Stimulated activated CD4-positive, alpha-beta T cell treated with anti-CD3 and anti-CD28 coated beads, Interleukin-1b, Interleukin-23, amount 100 ng/mL, for 1 hour (primary cell): ENCODE data around the gene ETV6.

ENCODE experiments used
- DNase-seq, 2 donors: peaks; one replicate each; pipeline ENCODE4 v3.0.0-alpha.2; 2020; ENCODE audit warnings: low read depth in 2 of 2

ETV6 gene

DNA sequence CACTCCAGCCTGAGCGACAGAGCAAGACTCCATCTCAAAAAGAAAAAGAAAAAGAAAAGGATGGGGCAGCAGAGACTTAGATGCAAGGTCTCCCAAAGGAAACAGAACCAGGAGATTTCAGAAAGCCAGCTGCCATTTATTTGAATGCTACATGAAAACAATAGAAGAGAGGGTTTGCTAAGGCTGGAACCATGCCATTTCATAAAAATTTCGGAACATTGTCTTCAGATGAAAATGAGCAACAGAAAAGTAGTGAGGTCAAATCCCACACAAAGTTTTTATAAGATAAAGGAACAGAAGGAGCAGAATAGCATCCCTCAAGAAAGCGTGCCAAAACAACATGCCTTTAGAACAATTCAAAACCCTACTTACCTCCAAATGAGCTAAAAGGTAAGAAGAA is 175.3 kb downstream of the ETV6 start:
- DNase-seq: no peak

DNA sequence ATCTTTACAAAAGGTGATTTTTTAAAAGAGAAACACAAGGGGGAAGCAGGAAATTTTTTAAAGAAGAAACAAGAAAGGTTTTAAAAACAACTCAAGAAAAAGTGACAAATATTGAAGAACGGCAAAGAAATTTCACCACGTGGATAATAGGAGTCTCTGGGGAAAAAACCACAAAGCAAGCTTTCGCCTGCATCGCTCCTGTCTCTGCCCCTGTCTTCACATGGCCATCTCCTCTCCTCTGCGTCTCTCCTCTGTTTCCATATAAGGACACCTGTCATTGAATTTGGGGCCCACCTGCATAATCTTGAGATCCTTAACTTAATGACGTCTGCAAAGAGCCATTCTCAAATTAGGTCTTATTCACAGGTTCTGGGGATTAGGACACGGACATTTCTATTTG is 175.8 kb downstream of the ETV6 start:
- no peak for DNase-seq

GRCh38 chr12:11826574-11826973 is 177.1 kb downstream of the ETV6 start:
- DNase-seq: no peak

GRCh38 chr12:11827091-11828061 is 177.9 kb downstream of the ETV6 start:
- DNase-seq: no peak

GRCh38 chr12:11829764-11830194 is 180.3 kb downstream of the ETV6 start:
- DNase-seq: no peak

GRCh38 chr12:11830307-11830801 is 180.9 kb downstream of the ETV6 start:
- no peak for DNase-seq

DNA sequence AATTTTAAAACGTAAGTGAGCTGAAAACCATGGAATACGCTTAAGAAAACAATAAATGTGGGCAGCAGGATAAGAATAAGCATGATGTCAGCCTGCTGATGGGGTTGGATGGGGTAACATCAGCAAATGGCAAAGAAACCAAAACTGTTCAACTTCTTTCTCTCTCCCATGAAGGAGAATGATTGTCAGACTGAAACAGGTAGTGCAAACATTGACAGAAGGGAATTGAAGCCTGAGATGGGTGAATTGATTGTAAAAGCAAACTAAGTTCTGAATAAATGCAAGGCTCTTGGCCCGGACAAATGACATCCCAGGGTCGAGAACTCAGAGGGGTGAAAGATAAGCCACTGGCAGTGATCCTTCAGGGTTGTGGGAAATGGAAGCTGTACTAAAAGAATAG is 182.6 kb downstream of the ETV6 start:
- no peak for DNase-seq

- no peak for DNase-seq
Measured at GRCh38 chr12:11833174-11833895, 183.9 kb downstream of the ETV6 start.

DNA sequence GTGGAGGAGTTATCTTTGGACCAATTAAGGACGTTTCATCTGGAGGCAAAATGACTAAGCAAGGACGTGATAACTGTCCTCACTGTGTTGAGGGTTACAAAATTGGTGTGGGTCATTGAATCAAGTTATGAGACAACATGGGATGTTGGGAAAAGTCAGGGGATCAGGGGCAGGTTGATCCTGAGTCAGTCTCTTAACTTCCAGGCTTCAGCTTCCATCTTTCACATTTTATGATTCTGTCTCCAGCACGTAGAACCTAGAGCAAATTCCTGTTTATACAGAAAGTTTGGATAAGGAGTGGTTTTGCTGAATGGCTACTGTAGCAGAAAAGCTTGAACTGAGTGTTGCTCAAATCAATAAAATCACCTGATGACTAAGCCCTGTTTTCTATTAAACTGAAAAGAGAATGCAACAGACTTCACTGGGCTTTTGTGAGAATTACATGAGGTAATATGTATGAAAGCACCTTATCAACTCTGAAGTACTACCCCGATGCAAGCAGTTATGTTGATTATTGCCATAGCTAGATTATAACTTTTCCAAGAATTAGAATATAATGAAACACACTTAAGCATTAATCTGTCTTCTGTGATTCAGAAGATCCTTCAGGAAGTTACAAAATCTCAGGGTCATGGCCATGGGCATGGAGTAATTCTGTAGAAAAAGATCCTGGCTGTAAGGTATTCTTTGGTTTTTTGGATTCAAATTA is 184.8 kb downstream of the ETV6 start:
- no peak for DNase-seq

DNA sequence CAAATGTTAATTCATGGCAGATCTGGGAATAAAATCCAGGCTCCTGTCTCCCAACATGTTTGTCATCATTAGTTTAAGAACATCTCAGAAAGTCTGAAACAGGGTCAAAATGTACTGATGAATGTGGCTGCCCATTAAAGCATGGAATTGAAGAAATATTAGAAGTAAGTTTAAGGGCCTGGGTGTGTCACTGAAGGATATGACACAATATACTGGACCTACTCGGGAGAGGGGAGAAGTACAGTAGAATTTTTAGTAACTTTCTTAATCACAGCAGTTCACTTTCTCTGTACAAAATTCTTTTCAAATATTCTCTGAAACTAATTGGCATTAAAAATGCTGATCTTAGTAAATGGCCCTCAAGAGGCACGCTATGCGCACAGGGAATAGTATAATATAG is 185.5 kb downstream of the ETV6 start:
- DNase-seq: no peak

GRCh38 chr12:11836282-11837151 is 187.0 kb downstream of the ETV6 start:
- no peak for DNase-seq

GRCh38 chr12:11837216-11837934 is 187.9 kb downstream of the ETV6 start:
- DNase-seq: no peak

DNA sequence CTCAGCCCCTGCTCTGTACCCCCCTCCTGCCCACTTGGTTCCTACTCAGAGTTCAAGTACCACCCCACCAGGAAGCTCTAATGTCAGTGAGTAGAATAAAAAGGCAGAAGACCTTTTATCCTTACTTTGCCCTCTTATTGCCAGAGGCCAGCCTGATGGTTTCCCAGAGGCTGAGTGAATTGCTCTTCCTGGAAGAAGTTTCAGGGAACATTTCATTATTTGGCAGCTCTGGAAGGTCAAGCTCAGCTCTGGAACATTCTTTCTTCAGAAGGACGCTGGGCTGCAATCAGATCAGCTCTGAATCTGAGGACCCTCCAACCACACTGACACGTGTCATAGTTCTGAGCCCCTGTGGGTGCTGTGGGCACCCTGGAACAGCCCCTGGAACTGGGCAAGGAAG is 188.9 kb downstream of the ETV6 start:
- DNase-seq: no peak

- DNase-seq: no peak
Measured at GRCh38 chr12:11839091-11839641, 189.7 kb downstream of the ETV6 start.

- no peak for DNase-seq
Measured at GRCh38 chr12:11840366-11840765, 190.9 kb downstream of the ETV6 start.

DNA sequence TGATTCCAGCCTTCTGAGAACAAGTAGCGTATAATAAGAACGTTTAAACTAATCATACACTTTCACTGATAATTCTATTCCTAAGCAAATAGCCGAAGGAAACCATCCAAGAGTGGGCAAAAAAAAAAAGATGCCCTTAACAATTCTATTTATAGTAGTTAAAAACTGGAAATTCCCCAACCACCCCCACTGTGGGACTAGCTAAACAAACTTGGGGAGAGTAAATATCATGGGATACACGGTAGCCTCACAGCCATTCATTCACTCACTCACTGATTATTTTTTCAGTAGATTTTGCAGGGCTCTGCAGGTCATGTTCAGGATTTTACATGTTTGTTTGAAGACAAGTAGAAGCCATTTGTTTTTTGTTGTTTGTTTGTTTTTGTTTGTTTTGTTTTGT is 197.0 kb downstream of the ETV6 start:
- no peak for DNase-seq

GRCh38 chr12:11847539-11847938 is 198.1 kb downstream of the ETV6 start:
- DNase-seq: no peak

DNA sequence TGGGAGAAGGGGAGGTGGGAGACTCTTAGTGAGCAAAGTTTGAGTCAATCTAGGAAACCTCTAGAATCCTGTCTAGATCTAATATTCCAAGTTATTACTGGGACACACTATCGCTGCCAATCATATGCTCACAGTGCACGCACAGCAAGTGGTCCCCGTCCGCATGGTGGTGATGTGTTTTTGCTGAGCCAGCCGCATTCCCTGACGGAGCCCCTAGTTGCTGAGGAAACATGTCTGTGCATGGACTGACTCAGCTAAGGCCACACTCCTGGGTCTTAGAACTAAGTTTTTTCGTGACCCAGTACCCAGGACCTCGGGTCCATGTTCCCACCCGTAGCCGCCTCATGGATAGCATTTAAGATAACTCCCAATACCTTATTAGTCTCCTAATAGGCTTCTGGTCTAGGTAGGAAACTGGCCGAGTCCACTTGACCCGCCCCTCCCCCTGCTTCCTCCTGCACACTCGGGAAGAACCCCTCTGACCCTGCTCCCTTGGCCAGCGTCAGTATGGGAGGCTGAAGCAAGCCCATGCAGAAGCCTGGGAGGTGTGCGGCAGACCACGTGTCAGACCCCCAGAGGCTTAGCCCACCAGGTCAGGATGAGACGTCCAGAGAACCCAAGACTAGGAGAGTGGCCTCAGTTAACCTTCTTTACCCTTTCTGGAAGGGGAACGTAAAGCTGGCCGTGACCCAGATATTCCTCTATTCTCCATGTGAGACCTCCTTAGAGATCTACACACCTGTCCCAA is 200.5 kb downstream of the ETV6 start:
- no peak for DNase-seq

GRCh38 chr12:11853126-11853525 is 203.7 kb downstream of the ETV6 start:
- DNase-seq: no peak
